CD1c-positive myeloid dendritic cell (primary cell): ENCODE measurements around the gene FARS2.

Source experiments
- DNase-seq: peaks from one replicate; pipeline ENCODE4 v3.0.0-alpha.2; 2016; ENCODE audit errors: extremely low spot score

Gene FARS2

GRCh38 chr6:5466281-5467136 is 205.2 kb downstream of the FARS2 start:
- DNase-seq, result no peak

- no peak for DNase-seq
These were observed 207.3 kb downstream of the FARS2 start for GRCh38 chr6:5468586-5468985.

GRCh38 chr6:5469101-5469846 is 208.0 kb downstream of the FARS2 start:
- DNase-seq, result no peak

- peak; percentile 58 for DNase-seq
These were observed 209.7 kb downstream of the FARS2 start for GRCh38 chr6:5471044-5471443.

- no peak for DNase-seq
These were observed 210.5 kb downstream of the FARS2 start for GRCh38 chr6:5471637-5472398.

- DNase-seq, result no peak
These were observed 211.3 kb downstream of the FARS2 start for GRCh38 chr6:5472571-5472970.

GRCh38 chr6:5475779-5476178 is 214.5 kb downstream of the FARS2 start:
- no peak for DNase-seq

- no peak for DNase-seq
These were observed 217.1 kb downstream of the FARS2 start for GRCh38 chr6:5478380-5478779.

- DNase-seq, result no peak
These were observed 219.7 kb downstream of the FARS2 start for GRCh38 chr6:5481033-5481432.

- no peak for DNase-seq
These were observed 220.4 kb downstream of the FARS2 start for GRCh38 chr6:5481750-5482149.

- DNase-seq, result no peak
These were observed 221.3 kb downstream of the FARS2 start for GRCh38 chr6:5482619-5483018.

- no peak for DNase-seq
These were observed 223.4 kb downstream of the FARS2 start for GRCh38 chr6:5484692-5485091.

- DNase-seq, result no peak
These were observed 224.9 kb downstream of the FARS2 start for GRCh38 chr6:5486214-5486613.

GRCh38 chr6:5490501-5491069 is 229.3 kb downstream of the FARS2 start:
- no peak for DNase-seq

- no peak for DNase-seq
These were observed 231.0 kb downstream of the FARS2 start for GRCh38 chr6:5492356-5492755.

- DNase-seq, result no peak
These were observed 232.5 kb downstream of the FARS2 start for GRCh38 chr6:5493806-5494205.

- DNase-seq, result no peak
These were observed 236.7 kb downstream of the FARS2 start for GRCh38 chr6:5497896-5498578.

- no peak for DNase-seq
These were observed 237.2 kb downstream of the FARS2 start for GRCh38 chr6:5498579-5498899.

- no peak for DNase-seq
These were observed 238.5 kb downstream of the FARS2 start for GRCh38 chr6:5499644-5500306.

GRCh38 chr6:5501837-5502236 is 240.5 kb downstream of the FARS2 start:
- DNase-seq, result no peak

- no peak for DNase-seq
These were observed 242.8 kb downstream of the FARS2 start for GRCh38 chr6:5504078-5504477.
